Right atrium auricular region (tissue), 2 donors: ENCODE results near the gene MAD1L1. TPM values are rescaled to one million over a fixed set of nuclear protein-coding genes. Genes with fewer than 3 reads are reported as not detected.

ENCODE experiments used
- DNase-seq: peaks from one replicate; pipeline ENCODE4 v3.0.0-alpha.2; 2019; ENCODE audit warnings: low spot score
- H3K27ac ChIP-seq, 2 donors: fragments of 200-600 bp; sonication (generic); 1 replicate in 1 of 2; 2 replicates in 1 of 2; pipeline ENCODE4 v1.5.1; 2016 to 2019
- H3K27me3 ChIP-seq, 2 donors: fragments of 200-600 bp; sonication (generic); one replicate each; pipeline versions ENCODE4 v1.5.1 to v1.6.0; 2017 to 2019
- H3K36me3 ChIP-seq: fragments of 200-600 bp; sonication (generic); one replicate; pipeline ENCODE4 v1.5.1; 2016
- H3K4me1 ChIP-seq, 2 donors: fragments of 200-600 bp; sonication (generic); one replicate each; pipeline versions ENCODE4 v1.5.1 to v1.6.0; 2017 to 2019
- H3K4me3 ChIP-seq, 2 donors: fragments of 200-600 bp; sonication (generic); 1 replicate in 1 of 2; 2 replicates in 1 of 2; pipeline ENCODE4 v1.5.1; 2017 to 2019; ENCODE audit warnings: mild to moderate bottlenecking in 1 of 2, moderate library complexity in 1 of 2
- H3K9me3 ChIP-seq, 2 donors: fragments of 200-600 bp; sonication (generic); one replicate each; pipeline ENCODE4 v1.5.1; 2019
- CTCF ChIP-seq, 2 donors: fragments of 200-600 bp; sonication (generic); IDR thresholded peaks; one replicate each; pipeline ENCODE4 v1.5.1; 2019; ENCODE audit warnings: antibody characterized with exemption in 2 of 2
- total RNA-seq, 2 donors: library from RNA; depleted of rRNA; stranded (reverse); fragments of >200 nt; gene quantifications; one replicate each; pipeline ENCODE4 v1.1.0, GENCODE V29; 2016

MAD1L1 gene
- total RNA-seq, 2 donors from 2014 or later = 13.3 to 31.9 TPM

GRCh38 chr7:1946773-1947450 is 285.8 kb downstream of the MAD1L1 start:
- H3K27me3 ChIP-seq = no peaks in the 10 kb centered on the region
- no peak for DNase-seq
- no peak overlapping the region for H3K27ac ChIP-seq
- H3K9me3 ChIP-seq = no peaks in the 10 kb centered on the region
- no peaks in the 10 kb centered on the region for H3K36me3 ChIP-seq
- no peak overlapping the region for H3K4me3 ChIP-seq
- TF ChIP-seq CTCF (IDR thresholded peaks at IDR 0.05) = no peak
- H3K4me1 ChIP-seq = peaks cover 0 to 15% of the 10 kb centered on the region in 2 donors

- DNase-seq = no peak
- Histone ChIP-seq H3K4me1 (peaks cover 0 to 11% of the 10 kb centered on the region in 2 donors), H3K27ac (no peak overlapping the region), H3K36me3 (no peaks in the 10 kb centered on the region), H3K9me3 (no peaks in the 10 kb centered on the region), H3K27me3 (no peaks in the 10 kb centered on the region), H3K4me3 (no peak overlapping the region)
- TF ChIP-seq CTCF (IDR thresholded peaks at IDR 0.05) = no peak
Observed at GRCh38 chr7:1946025-1946772, 286.5 kb downstream of the MAD1L1 start.

- H3K27ac ChIP-seq = no peak overlapping the region
- H3K27me3 ChIP-seq = no peaks in the 10 kb centered on the region
- TF ChIP-seq CTCF (IDR thresholded peaks at IDR 0.05) = no peak
- H3K36me3 ChIP-seq = no peaks in the 10 kb centered on the region
- no peak for DNase-seq
- H3K4me3 ChIP-seq = no peak overlapping the region
- peaks cover 0 to 5% of the 10 kb centered on the region in 2 donors for H3K4me1 ChIP-seq
- no peaks in the 10 kb centered on the region for H3K9me3 ChIP-seq
Observed at GRCh38 chr7:1945558-1945957, 287.2 kb downstream of the MAD1L1 start.

GRCh38 chr7:1944619-1945210 is 288.0 kb downstream of the MAD1L1 start:
- Histone ChIP-seq H3K9me3 (no peaks in the 10 kb centered on the region), H3K27me3 (no peaks in the 10 kb centered on the region), H3K4me1 (peaks cover 0 to 5% of the 10 kb centered on the region in 2 donors), H3K27ac (no peak overlapping the region), H3K4me3 (no peak overlapping the region), H3K36me3 (no peaks in the 10 kb centered on the region)
- no peak for TF ChIP-seq CTCF (IDR thresholded peaks at IDR 0.05)
- no peak for DNase-seq

- Histone ChIP-seq H3K27ac (no peak overlapping the region), H3K4me1 (peaks cover 0 to 5% of the 10 kb centered on the region in 2 donors), H3K27me3 (no peaks in the 10 kb centered on the region), H3K36me3 (no peaks in the 10 kb centered on the region), H3K4me3 (no peak overlapping the region), H3K9me3 (no peaks in the 10 kb centered on the region)
- TF ChIP-seq CTCF (IDR thresholded peaks at IDR 0.05) = no peak
- DNase-seq = no peak
Observed at GRCh38 chr7:1943933-1944618, 288.7 kb downstream of the MAD1L1 start.
